HepG2 (cell line): ENCODE results near the gene HOXD4. TPM values are rescaled to one million over a fixed set of nuclear protein-coding genes. Genes with fewer than 3 reads are reported as not detected.

Source experiments
- ESRRA ChIP-seq: sonication (generic); formaldehyde crosslinking; IDR thresholded peaks from 2 replicates; pipeline ENCODE4 v1.5.1; 2020; ENCODE audit warnings: mild to moderate bottlenecking, low read depth, missing genetic modification reagents
- HES4 ChIP-seq: sonication (generic); formaldehyde crosslinking; IDR thresholded peaks from 2 replicates; pipeline ENCODE4 v1.9.0; 2021; ENCODE audit warnings: mild to moderate bottlenecking, missing genetic modification reagents, borderline replicate concordance
- HOXA7 ChIP-seq: sonication (generic); formaldehyde crosslinking; IDR thresholded peaks from 2 replicates; pipeline ENCODE4 v1.8.1; 2022; ENCODE audit warnings: mild to moderate bottlenecking, missing genetic modification reagents, moderate library complexity
- KAT8 ChIP-seq: IDR thresholded peaks from 2 replicates; pipeline ENCODE4 v1.6.1; 2016; ENCODE audit warnings: missing genetic modification reagents, missing compliant biosample characterization
- KLF16 ChIP-seq, 2 experiments: sonication (generic) in 1 of 2; formaldehyde crosslinking in 1 of 2; IDR thresholded peaks; 2 replicates each; pipeline versions ENCODE4 v1.6.1 to v1.8.0; 2016 to 2023; ENCODE audit warnings: missing genetic modification reagents in 2 of 2, missing compliant biosample characterization in 1 of 2
- ZFP36 ChIP-seq: fragments of 150-350 bp; IDR thresholded peaks from 2 replicates; pipeline ENCODE4 v1.6.1; 2018; ENCODE audit warnings: borderline replicate concordance, low read length, low read depth; ENCODE audit not compliant: partially characterized antibody
- ZMYM3 ChIP-seq: sonication (generic); formaldehyde crosslinking; IDR thresholded peaks from 2 replicates; pipeline ENCODE4 v1.5.1; 2020; ENCODE audit warnings: mild to moderate bottlenecking, missing genetic modification reagents
- ZNF225 ChIP-seq: sonication (generic); formaldehyde crosslinking; IDR thresholded peaks from 2 replicates; pipeline ENCODE4 v1.4.0; 2020; ENCODE audit warnings: mild to moderate bottlenecking, missing genetic modification reagents
- ZNF383 ChIP-seq: sonication (generic); formaldehyde crosslinking; IDR thresholded peaks from 2 replicates; pipeline ENCODE4 v1.4.0; 2020; ENCODE audit warnings: missing genetic modification reagents, mild to moderate bottlenecking, borderline replicate concordance
- ZNF530 ChIP-seq: sonication (generic); formaldehyde crosslinking; IDR thresholded peaks from 2 replicates; pipeline ENCODE4 v1.5.0; 2020; ENCODE audit warnings: low read depth, mild to moderate bottlenecking, missing genetic modification reagents
- ZNF557 ChIP-seq: sonication (generic); formaldehyde crosslinking; IDR thresholded peaks from 2 replicates; pipeline ENCODE4 v1.4.0; 2020; ENCODE audit warnings: missing genetic modification reagents
- ZNF572 ChIP-seq: sonication (generic); formaldehyde crosslinking; IDR thresholded peaks from 2 replicates; pipeline ENCODE4 v1.5.1; 2020; ENCODE audit warnings: mild to moderate bottlenecking, missing genetic modification reagents
- ZNF629 ChIP-seq: sonication (generic); formaldehyde crosslinking; conservative IDR thresholded peaks from 2 replicates; pipeline ENCODE4 v1.5.0; 2020; ENCODE audit warnings: missing genetic modification reagents
- ZZZ3 ChIP-seq: sonication (generic); formaldehyde crosslinking; IDR thresholded peaks from 2 replicates; pipeline ENCODE4 v1.4.0; 2020; ENCODE audit warnings: missing genetic modification reagents, mild to moderate bottlenecking, borderline replicate concordance
- polyA plus RNA-seq, 8 experiments: library from polyadenylated mRNA; depleted of rRNA in 3 of 8; stranded (reverse) in 7 of 8; unstranded in 1 of 8; fragments of >200 nt; fragmentation: Illumina TruSeq in 4 of 8; extraction: Trizol in 4 of 8; gene quantifications; 2 replicates each; pipeline versions ENCODE4 v1.2.1 to v1.2.3, GENCODE V29; 2011 to 2016; ENCODE audit warnings: low read depth in 4 of 8, missing spikeins in 1 of 8, mixed read lengths in 1 of 8; ENCODE audit not compliant: insufficient read depth in 1 of 8
- total RNA-seq, 5 experiments: library from RNA; depleted of rRNA; stranded (reverse); fragments of >200 nt; fragmentation: Illumina TruSeq; extraction: Trizol; gene quantifications; 2 replicates each; pipeline ENCODE4 v1.2.3, GENCODE V29; 2016; ENCODE audit warnings: low read depth in 1 of 5
- TF ChIP-seq, protein P1 (sequence below): sonication (generic); formaldehyde crosslinking; IDR thresholded peaks from 2 replicates; pipeline ENCODE4 v1.8.0; 2022; ENCODE audit warnings: mild to moderate bottlenecking, missing genetic modification reagents, moderate library complexity
- TF ChIP-seq, protein P2 (sequence below): sonication (generic); formaldehyde crosslinking; IDR thresholded peaks from 2 replicates; pipeline ENCODE4 v1.8.0; 2022; ENCODE audit warnings: missing genetic modification reagents, mild to moderate bottlenecking, inconsistent platforms, borderline replicate concordance
- TF ChIP-seq, protein P3 (sequence below): sonication (generic); formaldehyde crosslinking; IDR thresholded peaks from 2 replicates; pipeline ENCODE4 v1.4.0; 2020; ENCODE audit warnings: missing genetic modification reagents, borderline replicate concordance
- TF ChIP-seq, protein P4 (sequence below): sonication (generic); formaldehyde crosslinking; IDR thresholded peaks from 2 replicates; pipeline ENCODE4 v1.8.1; 2023; ENCODE audit warnings: missing genetic modification reagents, mild to moderate bottlenecking, borderline replicate concordance
- TF ChIP-seq, protein P5 (sequence below), 2 experiments: IDR thresholded peaks; 2 replicates each; pipeline ENCODE4 v1.6.1; 2011 to 2012; ENCODE audit warnings: low read length in 2 of 2, borderline replicate concordance in 1 of 2, low read depth in 1 of 2, mild to moderate bottlenecking in 1 of 2, moderate library complexity in 1 of 2

The HOXD4 gene
- total and polyA plus RNA-seq, 2 of the 13 experiments (the other 11 are each of a cell fraction or from before 2014, with no cell fraction given), result not detected

DNA sequence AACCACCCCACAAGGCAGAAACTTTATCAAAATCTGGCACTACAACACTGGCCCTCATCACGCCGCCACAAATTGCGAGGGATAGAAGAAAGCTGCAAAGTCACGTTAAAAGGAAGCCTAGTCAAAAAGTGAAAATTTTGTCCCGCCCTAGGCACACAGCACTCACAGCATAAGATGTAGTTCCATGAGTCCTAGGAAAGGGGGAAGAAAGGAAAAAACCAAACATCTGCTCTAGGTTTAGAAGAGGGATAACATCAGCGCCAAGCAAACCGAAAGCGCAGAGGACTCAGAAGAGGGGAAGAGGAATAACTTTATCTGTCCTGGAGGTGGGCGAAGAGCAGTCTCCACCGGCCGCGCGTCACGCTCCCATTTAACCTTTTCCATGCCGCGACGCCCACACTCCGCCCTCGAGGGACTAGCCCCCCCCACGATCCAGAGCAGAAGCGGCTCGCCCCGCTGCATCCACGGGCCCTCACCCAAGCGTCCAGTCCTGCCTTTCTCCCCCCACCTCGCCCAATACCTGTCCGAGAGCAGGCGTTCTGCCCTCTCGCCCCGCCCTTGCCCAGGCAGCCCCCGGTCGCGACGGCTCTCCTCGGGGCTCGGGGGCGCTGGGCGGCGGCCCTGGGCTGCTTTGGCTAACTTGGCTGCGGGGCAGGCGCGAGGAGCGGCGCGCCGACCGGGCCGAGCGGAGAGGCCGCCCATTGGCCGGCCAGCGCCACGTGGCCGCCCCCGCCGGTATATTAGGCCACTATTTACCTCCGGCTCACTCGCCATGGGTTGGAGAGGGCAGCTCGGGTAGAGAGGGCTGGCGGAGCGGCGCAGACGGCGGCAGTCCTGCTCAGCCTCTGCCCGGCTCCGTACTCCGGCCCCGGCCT lies 36.8 kb downstream of the HOXD4 start, which contains the start of gene HOXD1 (continued):
- TF ChIP-seq, protein P1, sequence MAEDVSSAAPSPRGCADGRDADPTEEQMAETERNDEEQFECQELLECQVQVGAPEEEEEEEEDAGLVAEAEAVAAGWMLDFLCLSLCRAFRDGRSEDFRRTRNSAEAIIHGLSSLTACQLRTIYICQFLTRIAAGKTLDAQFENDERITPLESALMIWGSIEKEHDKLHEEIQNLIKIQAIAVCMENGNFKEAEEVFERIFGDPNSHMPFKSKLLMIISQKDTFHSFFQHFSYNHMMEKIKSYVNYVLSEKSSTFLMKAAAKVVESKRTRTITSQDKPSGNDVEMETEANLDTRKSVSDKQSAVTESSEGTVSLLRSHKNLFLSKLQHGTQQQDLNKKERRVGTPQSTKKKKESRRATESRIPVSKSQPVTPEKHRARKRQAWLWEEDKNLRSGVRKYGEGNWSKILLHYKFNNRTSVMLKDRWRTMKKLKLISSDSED, result no peak; the same call in 1 of the 2 replicates
- TF ChIP-seq ZNF572 (CRISPR knock-in tag) (no peak), HOXA7 (CRISPR knock-in tag) (no peak), ZFP36 (no peak), KLF16 (CRISPR knock-in tag; IDR thresholded peaks at IDR 0.05) (peak in 1 of 2 experiments; percentile 68; a peak in 2 of 4 replicates), ZNF557 (no peak), ESRRA (CRISPR knock-in tag) (no peak; the same call in 1 of the 2 replicates), KAT8 (CRISPR knock-in tag) (no peak; the same call in 1 of the 2 replicates), HES4 (CRISPR knock-in tag) (no peak; the same call in 1 of the 2 replicates), ZMYM3 (peak; percentile 14; the same call in 1 of the 2 replicates), ZNF225 (CRISPR knock-in tag) (peak; percentile 80; the same call in 1 of the 2 replicates), ZNF530 (CRISPR knock-in tag) (no peak), ZNF629 (CRISPR knock-in tag) (0 out of 2 replicates have a peak, but pooled peaks have one; percentile 4), ZZZ3 (CRISPR knock-in tag) (no peak; the same call in none of the 2 replicates), ZNF383 (no peak)
- TF ChIP-seq, protein P2, sequence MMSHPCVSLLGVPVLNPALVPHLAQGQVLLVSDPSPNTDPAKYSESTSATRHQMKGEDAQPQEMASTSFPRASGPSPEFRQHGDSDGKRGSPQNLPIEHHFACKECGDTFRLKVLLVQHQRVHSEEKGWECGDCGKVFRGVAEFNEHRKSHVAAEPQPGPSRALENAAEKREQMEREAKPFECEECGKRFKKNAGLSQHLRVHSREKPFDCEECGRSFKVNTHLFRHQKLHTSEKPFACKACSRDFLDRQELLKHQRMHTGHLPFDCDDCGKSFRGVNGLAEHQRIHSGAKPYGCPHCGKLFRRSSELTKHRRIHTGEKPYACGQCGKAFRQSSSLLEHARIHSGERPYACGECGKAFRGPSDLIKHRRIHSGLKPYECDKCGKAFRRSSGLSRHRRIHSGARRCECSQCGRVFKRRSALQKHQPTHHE (CRISPR knock-in tag), result peak; percentile 13; the same call in 1 of the 2 replicates
- TF ChIP-seq, protein P3, sequence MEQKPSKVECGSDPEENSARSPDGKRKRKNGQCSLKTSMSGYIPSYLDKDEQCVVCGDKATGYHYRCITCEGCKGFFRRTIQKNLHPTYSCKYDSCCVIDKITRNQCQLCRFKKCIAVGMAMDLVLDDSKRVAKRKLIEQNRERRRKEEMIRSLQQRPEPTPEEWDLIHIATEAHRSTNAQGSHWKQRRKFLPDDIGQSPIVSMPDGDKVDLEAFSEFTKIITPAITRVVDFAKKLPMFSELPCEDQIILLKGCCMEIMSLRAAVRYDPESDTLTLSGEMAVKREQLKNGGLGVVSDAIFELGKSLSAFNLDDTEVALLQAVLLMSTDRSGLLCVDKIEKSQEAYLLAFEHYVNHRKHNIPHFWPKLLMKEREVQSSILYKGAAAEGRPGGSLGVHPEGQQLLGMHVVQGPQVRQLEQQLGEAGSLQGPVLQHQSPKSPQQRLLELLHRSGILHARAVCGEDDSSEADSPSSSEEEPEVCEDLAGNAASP, result peak; percentile 7; the same call in 1 of the 2 replicates
- TF ChIP-seq, protein P4, sequence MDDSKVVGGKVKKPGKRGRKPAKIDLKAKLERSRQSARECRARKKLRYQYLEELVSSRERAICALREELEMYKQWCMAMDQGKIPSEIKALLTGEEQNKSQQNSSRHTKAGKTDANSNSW (CRISPR knock-in tag), result peak; percentile 14; the same call in 1 of the 2 replicates
- TF ChIP-seq, protein P5, sequence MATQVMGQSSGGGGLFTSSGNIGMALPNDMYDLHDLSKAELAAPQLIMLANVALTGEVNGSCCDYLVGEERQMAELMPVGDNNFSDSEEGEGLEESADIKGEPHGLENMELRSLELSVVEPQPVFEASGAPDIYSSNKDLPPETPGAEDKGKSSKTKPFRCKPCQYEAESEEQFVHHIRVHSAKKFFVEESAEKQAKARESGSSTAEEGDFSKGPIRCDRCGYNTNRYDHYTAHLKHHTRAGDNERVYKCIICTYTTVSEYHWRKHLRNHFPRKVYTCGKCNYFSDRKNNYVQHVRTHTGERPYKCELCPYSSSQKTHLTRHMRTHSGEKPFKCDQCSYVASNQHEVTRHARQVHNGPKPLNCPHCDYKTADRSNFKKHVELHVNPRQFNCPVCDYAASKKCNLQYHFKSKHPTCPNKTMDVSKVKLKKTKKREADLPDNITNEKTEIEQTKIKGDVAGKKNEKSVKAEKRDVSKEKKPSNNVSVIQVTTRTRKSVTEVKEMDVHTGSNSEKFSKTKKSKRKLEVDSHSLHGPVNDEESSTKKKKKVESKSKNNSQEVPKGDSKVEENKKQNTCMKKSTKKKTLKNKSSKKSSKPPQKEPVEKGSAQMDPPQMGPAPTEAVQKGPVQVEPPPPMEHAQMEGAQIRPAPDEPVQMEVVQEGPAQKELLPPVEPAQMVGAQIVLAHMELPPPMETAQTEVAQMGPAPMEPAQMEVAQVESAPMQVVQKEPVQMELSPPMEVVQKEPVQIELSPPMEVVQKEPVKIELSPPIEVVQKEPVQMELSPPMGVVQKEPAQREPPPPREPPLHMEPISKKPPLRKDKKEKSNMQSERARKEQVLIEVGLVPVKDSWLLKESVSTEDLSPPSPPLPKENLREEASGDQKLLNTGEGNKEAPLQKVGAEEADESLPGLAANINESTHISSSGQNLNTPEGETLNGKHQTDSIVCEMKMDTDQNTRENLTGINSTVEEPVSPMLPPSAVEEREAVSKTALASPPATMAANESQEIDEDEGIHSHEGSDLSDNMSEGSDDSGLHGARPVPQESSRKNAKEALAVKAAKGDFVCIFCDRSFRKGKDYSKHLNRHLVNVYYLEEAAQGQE (IDR thresholded peaks at IDR 0.05; ENCODE audit: borderline replicate concordance in 1 of 2, low read depth in 1 of 2, low read length in 2 of 2), result peak in 1 of 2 experiments; percentile 48; a peak in 1 of 4 replicates
